HG03354 (cell line): ENCODE measurements around the gene HEATR1.

Experiments
- ATAC-seq: cut with Tn5 transposase; IDR thresholded peaks from one replicate; pipeline ENCODE4 v1.9.1; 2021; ENCODE audit warnings: mild to moderate bottlenecking; ENCODE audit not compliant: unreplicated experiment, poor library complexity, severe bottlenecking

The HEATR1 gene

GRCh38 chr1:236545621-236546169 is 58.6 kb downstream of the HEATR1 start:
- ATAC-seq, result no peak

- ATAC-seq, result no peak
These were observed 61.1 kb downstream of the HEATR1 start for GRCh38 chr1:236543065-236543669.

DNA sequence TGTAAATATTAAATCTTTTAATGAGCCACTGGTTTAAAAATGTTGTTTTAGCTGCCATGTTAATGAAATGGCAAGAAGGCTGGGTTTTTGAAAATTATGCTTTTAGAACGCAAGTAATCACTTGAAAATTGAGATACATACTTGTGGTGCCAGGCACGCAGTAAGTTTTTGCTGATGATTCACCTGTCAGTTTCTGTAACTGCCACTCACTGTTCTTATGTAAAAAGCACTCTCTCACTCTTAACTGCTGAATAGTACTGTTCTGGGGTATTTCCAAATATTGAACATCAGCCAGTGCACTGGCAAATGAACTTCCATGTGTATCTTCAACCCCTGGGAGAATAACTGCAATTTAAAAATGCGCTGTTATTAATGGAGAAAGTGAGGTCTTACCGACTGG is 62.6 kb downstream of the HEATR1 start:
- no peak for ATAC-seq

- ATAC-seq, result no peak
These were observed 63.4 kb downstream of the HEATR1 start for GRCh38 chr1:236540813-236541465.

GRCh38 chr1:236536540-236536939 is 67.8 kb downstream of the HEATR1 start:
- no peak for ATAC-seq

GRCh38 chr1:236535662-236536161 is 68.6 kb downstream of the HEATR1 start:
- ATAC-seq, result no peak

DNA sequence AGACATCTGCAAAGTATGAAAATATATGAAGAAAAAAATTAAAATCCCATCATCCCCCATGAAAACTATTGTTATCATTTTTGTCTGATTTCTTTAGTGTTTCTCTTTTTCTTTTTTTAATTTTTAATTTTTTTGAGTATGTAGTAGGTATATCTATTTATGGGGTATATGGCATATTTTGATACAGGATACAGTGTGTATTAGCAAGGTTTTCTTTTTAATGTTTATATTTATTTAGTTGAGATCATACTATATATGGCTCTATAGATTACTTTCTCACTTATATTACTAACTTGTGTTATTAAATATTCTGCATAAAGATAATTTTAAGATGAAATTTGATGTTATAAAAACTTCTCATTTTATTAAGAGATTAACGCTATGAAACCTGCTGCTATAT is 69.1 kb downstream of the HEATR1 start:
- no peak for ATAC-seq

- no peak for ATAC-seq
These were observed 70.1 kb downstream of the HEATR1 start for GRCh38 chr1:236534151-236534651.

DNA sequence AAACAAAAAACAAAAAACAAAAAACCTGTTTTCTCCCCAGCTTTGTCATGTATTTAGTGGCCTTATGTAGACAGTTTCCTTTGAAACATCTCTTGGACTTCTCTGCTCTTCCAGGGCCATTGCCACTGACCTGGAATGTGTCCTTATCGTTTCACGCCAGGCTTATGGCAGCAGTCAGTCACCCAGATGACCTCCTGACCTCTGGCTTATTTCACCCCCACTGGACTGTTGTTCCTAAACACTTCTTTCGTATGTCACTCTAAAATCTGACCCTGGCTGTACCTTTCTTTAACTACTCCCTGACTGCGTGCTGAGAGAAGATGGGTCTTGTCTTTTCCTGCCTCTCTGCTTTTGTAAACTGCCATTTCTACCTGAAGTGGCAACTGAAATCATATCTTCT is 71.5 kb downstream of the HEATR1 start:
- no peak for ATAC-seq

GRCh38 chr1:236530959-236531358 is 73.4 kb downstream of the HEATR1 start:
- no peak for ATAC-seq

- no peak for ATAC-seq
These were observed 74.0 kb downstream of the HEATR1 start for GRCh38 chr1:236530286-236530685.

DNA sequence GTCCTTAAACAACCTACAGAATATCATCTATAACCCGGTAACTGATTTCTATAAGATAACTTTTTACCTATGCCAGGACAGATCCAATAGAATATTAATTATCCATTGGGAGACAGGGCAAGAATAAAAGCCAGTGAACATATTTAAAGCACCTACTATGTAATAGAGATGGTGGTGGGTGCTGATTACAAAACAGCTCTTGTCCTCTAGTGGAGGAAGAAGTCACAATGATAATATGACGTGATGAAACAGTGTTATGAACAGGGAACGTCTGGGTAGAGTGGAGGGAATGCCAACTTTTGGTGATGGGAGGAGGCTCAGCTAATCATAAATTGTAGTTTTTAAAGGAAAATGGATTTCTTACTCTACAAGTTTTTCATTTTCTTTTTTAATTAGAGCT is 78.2 kb downstream of the HEATR1 start:
- no peak for ATAC-seq

- peak; percentile 6 for ATAC-seq
These were observed 79.5 kb downstream of the HEATR1 start for GRCh38 chr1:236524895-236525184.

- ATAC-seq, result peak; percentile 94
These were observed 80.0 kb downstream of the HEATR1 start for GRCh38 chr1:236524142-236524894.

DNA sequence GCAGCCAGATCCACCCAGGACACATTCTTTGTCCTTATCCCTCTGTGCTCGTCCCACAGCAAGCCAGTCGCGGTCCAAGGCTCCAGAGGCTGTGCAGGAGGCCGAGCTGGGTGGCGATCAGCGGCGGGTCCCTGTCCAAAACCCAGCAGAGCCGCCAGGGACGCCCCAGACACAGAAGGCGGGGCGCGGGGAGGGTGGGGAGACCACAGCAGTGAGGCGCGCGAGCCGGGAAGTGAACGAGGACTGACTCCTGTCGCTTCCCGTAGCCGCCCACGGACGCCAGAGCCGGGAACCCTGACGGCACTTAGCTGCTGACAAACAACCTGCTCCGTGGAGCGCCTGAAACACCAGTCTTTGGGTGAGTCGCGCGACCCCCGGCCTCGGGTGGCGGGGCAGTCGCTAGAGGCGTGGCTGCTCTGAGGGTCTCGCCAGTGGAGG is 80.6 kb downstream of the HEATR1 start, which contains the start of gene LGALS8:
LGALS8 (plus strand) TSS at position 279 of the 438 bp plus-strand sequence. CDS start 2,089 bp downstream, outside the sequence.
- peak; percentile 61 for ATAC-seq

GRCh38 chr1:236522937-236523703 is 81.2 kb downstream of the HEATR1 start:
- ATAC-seq, result peak; percentile 1

- no peak for ATAC-seq
These were observed 83.8 kb downstream of the HEATR1 start for GRCh38 chr1:236520445-236521005.

DNA sequence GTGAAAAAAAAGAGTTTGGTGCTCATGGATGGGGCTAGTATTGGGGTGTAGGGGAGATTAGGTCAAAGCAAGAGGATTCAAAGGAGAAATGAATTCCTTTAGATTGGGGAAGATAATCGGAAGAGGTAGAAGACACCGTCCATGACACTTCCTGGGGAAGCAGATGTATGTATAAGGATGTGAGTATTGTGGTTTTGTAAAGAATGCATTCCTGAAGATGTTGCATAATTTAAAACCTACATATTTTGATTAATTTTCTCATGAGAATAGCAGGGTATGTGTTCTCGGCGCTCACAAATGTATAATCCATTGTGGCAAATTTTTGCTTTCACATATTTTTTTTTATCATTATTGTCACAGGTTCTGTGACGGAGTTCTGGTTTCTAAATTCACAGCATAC is 86.0 kb downstream of the HEATR1 start:
- no peak for ATAC-seq

DNA sequence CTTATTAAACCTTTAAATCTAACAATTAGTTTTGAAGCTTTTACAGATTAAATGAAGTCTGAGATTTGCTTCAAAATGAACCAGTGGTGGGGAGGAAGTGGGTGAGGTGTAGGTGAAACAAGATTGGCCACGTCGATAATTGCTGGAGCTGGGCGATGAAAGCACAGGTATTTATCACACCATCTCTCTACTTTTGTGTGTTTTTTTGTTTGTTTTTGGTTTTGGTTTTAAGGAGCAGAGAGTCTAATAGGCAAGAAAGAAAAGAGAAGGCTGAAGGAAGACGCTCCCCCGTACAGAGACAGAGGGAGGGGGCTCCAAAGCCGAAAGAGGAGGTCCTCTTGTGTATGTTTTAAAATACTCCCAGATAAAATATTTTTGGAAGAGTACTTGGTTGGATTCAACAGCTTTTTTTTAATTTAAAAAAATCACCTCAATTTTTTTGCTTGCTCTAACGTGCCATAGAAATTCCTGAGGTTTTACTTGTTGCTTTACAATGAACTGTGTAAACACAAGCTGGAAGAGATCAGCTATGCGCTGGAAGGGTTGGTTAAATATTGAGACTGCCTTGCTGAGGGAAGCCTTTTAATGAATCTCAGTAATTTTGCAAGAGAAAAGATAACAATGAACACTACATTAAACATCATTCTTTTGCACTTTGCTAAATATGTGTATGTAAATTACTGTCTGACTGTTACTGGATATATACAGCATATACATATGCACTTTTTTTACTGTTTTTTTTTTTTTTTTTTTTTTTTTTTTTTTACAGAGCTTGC is 87.2 kb downstream of the HEATR1 start:
- no peak for ATAC-seq
